GM21447 (cell line): Measurements from ENCODE around the gene PAPPA.

Source experiments
- ATAC-seq: cut with Tn5 transposase; IDR thresholded peaks from one replicate; pipeline ENCODE4 v1.9.1; 2021; ENCODE audit not compliant: unreplicated experiment

The PAPPA gene

DNA sequence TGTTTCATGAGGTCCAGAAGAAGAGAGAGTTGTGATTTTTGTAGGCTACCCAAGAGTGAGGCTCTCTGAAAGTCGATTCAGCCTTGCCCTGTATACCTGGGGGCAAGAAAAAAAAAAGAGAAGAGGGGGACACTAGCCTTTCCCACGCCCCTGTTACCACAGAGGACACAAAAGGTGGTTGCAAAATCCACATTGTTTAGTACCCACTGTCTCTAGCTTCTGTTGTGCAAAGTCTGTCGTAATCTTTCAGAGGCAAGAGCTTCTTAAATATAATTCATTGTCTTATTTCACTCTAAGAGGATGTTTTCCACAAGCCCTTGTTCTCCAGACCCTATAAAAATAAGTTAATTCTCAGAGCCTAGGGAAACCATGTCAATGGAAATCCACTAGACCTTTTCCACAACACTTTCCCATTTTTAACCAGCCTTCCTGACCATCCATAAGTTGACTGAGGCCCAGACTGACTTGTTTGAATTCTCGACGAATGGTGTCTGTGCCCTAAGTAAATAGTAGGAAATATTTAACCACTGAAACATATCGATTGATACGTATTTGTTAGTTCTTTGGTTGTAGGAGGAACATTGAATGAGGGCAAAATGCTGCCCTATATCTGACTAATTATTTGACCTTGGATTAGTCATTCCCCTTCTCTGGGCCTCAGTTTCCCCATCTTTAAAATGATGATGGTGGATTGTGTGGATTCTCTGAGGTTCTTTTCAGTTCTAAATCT is 182.7 kb downstream of the PAPPA start:
- ATAC-seq = no peak

DNA sequence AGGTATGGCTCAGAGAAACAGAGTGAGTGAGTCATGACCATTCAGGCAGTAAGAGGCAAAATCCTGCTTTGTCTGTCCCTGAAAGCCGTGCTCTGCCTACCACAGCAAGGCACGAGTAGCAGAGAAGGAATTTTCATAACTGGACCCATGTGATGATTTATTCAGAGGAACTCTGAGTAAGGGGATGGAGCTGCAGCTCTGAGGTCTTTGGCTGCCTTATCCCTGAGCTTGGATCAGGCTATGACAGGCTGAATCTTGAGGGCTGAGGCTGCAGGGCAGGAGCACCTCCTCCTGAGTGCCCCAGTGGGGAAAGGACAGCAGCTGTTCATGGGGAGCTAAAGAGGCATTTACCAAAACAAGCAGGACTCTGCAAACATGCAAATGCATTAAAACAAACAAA is 183.4 kb downstream of the PAPPA start:
- ATAC-seq = no peak

- no peak for ATAC-seq
These were observed 186.7 kb downstream of the PAPPA start for GRCh38 chr9:116340270-116340669.

DNA sequence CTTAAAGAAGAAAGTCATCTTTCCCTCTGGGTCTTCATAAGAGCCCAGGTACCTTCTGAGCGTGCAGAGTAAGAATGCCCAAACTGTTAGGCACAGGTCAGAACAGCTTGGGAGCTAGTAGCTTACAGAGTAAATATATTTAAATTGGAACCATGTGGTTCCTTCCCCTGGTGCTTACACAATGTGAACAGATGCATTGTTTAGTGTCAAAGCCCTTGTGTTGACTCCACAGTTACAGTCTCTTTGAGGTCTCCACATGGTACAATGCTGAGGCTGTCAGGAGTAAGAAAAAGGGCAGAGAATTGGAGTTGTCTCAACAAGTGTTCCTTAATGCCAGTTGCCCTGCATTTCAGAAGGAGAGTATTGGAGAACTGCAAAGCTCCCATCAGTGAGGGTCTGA is 188.5 kb downstream of the PAPPA start:
- ATAC-seq = no peak

DNA sequence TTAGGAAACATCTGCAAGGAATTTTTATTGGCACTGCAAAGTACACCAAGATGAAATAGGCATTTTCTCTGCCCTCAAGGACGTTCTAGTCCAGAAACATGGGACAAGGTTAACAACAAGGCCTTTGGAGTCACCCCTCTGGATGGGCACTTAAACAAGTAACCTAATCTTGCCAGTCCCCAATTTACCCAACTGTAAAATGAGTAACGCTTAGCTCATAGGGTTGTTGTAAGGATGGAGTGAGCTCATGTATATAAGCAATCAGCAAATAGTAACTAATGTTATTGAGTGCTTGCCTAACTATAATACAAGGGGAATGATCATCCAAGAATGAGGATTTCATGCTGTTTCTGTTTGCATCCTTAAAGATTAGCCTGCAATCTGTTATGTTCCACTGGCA is 189.3 kb downstream of the PAPPA start:
- no peak for ATAC-seq

- ATAC-seq = no peak
These were observed 190.8 kb downstream of the PAPPA start for GRCh38 chr9:116344416-116344815.

DNA sequence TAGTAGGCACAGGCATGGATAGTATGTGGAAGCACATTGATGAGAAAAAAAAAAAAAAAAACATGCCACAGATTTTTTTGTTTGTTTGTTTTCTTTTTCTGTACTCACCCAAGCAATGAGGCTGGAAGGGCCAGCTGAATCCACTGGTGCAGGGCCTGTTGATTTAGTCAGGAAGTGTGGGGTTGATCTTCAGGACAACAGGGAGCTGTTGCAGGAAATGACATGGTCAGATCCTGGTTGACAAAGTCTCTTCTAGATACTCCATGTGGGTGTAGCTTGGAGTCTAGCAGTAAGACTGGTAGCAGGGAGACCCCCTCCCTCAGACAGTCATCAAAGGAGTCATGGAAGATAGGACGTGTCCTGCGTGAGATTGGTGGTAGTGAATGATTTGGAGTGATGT is 191.8 kb downstream of the PAPPA start:
- no peak for ATAC-seq

DNA sequence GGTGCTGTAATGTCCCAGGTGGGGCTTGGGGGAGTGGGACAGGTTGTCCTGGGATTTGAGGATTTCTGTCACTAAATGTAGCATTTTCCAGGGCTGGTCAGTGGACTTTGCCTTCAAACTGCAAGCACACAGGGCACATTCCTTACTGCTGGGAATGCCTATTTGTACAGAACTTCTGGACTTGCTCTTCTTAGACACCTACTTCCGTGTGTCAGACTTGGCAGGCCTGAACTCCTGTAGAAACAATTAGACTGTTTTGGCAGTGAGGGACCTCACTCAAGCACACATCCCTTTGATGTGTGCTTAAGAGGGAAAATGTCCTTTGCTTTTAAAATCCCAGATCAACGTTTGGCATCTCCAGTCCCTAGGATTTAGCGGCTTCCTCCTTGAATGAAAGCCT is 192.2 kb downstream of the PAPPA start:
- no peak for ATAC-seq

GRCh38 chr9:116349684-116350083 is 196.1 kb downstream of the PAPPA start:
- no peak for ATAC-seq

- no peak for ATAC-seq
These were observed 196.6 kb downstream of the PAPPA start for GRCh38 chr9:116350213-116350612.

DNA sequence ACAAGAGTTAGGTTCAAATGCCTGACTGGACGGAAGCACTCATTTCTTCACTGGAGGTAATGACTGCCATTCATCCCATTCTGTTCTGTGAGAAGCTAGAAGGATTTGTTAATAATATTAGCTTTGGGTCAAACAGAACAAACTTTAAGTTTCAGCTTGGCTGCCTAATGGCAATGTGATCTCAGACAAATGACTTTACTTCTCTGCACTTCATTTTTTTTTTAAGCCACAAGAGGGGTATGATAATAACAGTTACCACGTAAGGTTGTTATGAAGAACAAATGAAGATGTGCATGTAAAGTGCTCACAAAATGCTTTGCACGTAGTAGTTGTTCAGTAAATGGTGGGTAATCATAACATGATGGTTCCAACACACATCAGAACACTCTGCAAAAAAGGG is 199.4 kb downstream of the PAPPA start:
- no peak for ATAC-seq

DNA sequence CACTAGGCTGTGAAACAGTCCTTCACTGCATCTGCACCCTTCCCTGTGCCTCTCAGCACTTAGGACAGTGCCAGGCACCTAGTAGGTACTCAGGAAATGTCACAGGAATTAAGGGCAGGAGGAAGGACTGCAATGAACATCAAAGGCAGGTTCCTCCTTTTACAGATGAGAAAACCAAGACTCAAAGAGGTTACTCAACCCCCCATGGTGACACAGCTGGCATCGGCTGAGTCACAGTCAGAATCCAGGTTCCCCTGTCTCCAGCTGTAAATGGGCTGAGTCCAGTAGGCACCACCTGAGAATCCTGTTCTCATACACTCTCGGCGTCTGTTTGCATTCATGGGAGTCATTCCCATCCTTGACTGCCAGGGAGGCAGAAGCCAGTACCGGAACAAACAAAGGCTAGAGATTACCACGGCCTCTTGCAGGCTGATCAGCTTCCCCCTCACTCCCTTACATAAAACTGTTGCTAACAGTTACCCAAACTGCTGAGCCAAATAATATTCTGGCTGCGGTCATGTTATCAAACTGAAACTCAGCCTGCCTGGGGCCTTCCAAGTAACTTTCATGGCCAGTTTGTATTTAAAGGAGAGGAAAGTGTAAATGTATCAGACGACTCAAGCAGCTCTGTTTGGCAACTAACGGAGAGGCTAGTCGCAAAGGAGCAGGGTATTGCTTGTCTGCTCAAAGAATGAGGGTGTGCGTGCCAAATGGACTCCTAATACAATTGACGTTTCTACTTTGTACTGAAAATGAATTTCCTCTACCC is 201.7 kb downstream of the PAPPA start:
- ATAC-seq = no peak

DNA sequence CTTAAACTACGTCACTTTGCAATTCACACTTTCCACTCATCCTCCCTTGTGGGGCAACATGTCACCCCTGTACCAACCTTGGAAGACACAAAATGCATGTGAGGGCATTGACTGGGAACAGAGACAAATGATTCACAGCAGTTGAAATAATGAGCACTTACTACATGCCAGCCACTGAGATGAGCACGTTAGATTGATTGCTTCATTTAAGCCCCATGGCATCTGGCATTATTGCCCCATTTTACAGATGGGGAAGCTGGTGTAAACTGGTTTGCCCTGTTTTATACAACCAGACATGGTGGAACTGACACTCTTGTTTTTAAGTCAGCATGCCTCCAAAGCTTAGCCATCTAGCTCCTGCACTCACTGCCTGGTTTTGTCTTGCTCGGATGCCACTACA is 204.7 kb downstream of the PAPPA start:
- ATAC-seq = no peak

DNA sequence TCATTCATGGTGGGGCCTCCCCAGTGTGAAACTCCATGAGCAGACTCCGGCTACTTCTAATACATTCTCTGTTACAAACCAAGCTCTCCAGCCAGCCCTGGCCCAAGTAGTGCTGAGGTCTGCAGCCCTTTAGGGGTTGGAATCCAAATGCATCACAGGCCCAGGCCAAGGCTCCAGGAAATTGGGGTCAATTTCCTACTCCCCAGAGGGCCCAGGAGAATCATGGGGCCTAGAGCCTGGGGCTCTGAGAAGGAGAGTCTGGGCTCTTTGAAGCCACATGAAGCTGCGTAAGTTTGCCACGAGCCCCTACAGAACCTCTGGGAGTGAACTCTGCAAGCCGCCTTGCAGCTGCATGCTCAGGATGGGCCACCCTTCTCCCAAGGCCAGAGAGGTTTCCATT is 206.4 kb downstream of the PAPPA start:
- no peak for ATAC-seq

- no peak for ATAC-seq
These were observed 207.4 kb downstream of the PAPPA start for GRCh38 chr9:116360989-116361388.

DNA sequence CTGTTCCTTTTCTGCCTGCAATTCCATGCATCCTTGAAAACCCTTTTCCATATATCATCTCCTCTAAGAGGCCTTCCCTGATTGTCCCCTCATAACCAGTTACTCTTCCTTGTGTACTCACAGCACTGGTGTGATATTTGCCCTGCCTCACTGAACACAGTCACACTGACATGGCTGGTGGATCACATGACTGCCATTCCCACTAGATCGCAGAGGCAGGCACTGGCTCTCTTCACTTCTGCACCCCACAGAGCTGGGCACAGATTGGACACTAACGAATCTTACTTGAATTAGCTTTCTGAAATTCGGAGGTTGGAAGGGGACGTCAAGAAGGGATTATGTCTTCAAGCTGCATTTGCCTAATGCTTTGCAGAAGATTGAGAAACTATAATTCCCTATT is 208.0 kb downstream of the PAPPA start:
- no peak for ATAC-seq

DNA sequence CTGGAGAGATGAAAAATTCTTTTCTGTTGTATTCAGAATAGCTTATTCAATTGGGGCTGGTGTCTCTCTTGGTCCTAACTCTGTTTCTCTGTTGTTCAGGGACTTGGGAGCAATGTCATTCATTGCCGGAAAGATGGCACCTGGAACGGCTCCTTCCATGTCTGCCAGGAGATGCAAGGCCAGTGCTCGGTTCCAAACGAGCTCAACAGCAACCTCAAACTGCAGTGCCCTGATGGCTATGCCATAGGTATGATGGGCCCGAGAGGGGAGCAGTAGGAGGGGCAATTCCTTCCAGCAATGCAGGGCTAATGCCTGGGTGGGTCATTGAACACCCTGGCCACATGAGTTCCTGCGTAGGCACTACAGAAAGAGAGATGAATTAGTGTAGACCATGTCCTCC is 208.9 kb downstream of the PAPPA start:
- no peak for ATAC-seq

GRCh38 chr9:116365056-116365471 is 211.5 kb downstream of the PAPPA start:
- ATAC-seq = no peak

- no peak for ATAC-seq
These were observed 212.7 kb downstream of the PAPPA start for GRCh38 chr9:116366241-116366640.

DNA sequence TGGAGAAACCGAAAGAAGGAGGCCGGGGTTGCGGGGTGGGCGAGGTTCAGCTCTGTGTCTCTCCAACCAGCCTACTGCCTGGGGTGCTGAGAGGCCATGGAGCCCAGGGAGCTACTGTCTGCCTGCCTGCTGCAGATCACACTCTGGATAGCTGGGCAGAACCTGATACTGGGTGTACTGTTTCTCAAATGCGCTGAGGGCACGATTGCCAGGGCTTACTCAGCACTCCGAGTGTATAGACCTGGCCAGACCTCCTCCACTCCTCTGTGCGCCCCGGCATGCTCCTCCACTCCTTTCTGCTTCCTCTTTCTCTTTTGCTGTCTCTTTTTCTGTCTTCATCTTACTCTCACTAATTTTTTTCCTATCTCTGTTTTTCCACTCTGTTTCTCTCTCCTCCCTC is 215.1 kb downstream of the PAPPA start:
- ATAC-seq = no peak

DNA sequence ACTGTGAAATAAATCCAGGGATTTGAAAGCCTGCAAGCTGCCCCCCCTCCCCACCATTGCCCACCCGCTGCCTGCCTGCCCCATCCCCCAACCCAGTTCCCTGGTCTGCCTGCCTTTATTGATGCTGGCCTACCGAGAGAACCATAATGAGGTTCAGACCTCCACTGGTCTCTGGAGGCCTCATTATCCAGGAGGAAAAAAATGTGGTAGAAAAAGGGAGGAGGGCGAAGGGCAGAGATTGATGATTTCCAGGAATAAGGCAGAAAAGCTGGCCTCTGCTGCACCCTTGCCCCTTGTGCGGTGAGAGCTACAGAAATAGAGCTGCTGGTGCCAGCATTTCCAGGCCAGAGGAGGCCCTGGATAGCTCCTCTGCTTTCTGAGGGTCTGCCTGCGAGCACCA is 216.1 kb downstream of the PAPPA start:
- no peak for ATAC-seq

GRCh38 chr9:116370556-116370955 is 217.0 kb downstream of the PAPPA start:
- ATAC-seq = no peak
